Body of pancreas (tissue), 4 donors: ENCODE data around the gene JMJD8.

Experiments
- POLR2A ChIP-seq, 3 donors: fragments of 450-650 bp; IDR thresholded peaks; one replicate each; pipeline ENCODE4 v1.6.1; 2016; ENCODE audit warnings: antibody characterized with exemption in 3 of 3, mild to moderate bottlenecking in 2 of 3
- TF ChIP-seq, protein P1 (sequence below), 7 experiments: fragments of 450-650 bp in 4 of 7; fragments of 200-600 bp in 3 of 7; sonication (generic) in 3 of 7; IDR thresholded peaks; one replicate each; pipeline ENCODE4 v1.5.1; 2016 to 2019; ENCODE audit warnings: antibody characterized with exemption in 7 of 7

DNA sequence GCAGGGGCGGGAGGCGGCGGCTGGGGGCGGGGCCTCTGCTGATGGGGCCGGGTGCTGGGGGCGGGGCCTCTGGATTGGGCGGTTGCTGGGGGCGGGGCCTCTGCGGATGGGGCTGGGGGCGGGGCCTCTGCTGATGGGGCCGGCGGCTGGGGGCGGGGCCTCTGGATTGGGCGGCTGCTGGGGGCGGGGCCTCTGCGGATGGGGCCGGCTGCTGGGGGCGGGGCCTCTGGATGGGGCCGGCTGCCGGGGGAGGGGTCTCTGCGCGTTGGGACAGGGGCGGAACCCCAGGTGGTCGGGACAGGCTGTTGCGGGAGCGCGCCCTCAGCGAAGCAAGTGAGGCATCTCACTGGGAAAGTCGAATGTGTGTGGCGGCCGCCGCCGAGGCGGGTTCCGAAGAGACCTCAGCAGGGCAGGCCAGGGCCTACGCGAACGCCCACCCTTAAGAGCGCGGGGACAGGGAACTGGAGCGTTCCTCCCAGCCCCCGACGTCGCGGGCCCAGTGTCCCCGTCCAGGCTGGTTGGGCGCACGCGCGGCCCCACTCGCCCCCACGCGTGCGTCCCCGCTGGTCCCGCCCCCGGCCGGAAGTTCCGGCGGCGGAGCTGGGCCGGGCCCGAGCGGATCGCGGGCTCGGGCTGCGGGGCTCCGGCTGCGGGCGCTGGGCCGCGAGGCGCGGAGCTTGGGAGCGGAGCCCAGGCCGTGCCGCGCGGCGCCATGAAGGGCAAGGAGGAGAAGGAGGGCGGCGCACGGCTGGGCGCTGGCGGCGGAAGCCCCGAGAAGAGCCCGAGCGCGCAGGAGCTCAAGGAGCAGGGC, 4.1 kb downstream of the JMJD8 start, which contains the start of gene STUB1:
- TF ChIP-seq, protein P1, sequence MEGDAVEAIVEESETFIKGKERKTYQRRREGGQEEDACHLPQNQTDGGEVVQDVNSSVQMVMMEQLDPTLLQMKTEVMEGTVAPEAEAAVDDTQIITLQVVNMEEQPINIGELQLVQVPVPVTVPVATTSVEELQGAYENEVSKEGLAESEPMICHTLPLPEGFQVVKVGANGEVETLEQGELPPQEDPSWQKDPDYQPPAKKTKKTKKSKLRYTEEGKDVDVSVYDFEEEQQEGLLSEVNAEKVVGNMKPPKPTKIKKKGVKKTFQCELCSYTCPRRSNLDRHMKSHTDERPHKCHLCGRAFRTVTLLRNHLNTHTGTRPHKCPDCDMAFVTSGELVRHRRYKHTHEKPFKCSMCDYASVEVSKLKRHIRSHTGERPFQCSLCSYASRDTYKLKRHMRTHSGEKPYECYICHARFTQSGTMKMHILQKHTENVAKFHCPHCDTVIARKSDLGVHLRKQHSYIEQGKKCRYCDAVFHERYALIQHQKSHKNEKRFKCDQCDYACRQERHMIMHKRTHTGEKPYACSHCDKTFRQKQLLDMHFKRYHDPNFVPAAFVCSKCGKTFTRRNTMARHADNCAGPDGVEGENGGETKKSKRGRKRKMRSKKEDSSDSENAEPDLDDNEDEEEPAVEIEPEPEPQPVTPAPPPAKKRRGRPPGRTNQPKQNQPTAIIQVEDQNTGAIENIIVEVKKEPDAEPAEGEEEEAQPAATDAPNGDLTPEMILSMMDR (IDR thresholded peaks at IDR 0.05) = no peak
- TF ChIP-seq POLR2A (IDR thresholded peaks at IDR 0.05) = peak; percentile 35 to 57 (median 41)
